ENCODE measurements around the gene KLK12.

DNA sequence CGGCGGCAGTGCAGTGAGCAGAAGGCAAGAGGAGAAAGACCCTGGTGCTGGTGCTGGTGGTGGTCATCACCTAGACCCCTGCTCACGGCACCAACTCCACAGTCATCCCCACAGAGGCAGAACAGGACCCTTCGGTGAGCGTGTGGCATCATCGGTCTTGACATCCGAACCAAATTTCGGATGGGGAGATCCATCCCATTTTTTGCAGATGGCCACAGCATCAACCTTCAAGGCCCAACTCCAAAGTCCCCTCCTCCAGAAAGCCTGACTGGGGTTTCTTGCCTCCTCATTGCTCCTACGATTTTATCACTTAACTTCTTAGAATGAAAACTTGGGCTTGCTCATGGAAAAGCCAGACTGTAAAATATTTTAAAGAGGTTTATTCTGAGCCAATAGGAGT is 8.7 kb upstream of the KLK12 start:
- TF ChIP-seq CHD2 (IDR thresholded peaks at IDR 0.05; ENCODE audit: low read depth, low read length) = no peak
- TF ChIP-seq, protein P1, sequence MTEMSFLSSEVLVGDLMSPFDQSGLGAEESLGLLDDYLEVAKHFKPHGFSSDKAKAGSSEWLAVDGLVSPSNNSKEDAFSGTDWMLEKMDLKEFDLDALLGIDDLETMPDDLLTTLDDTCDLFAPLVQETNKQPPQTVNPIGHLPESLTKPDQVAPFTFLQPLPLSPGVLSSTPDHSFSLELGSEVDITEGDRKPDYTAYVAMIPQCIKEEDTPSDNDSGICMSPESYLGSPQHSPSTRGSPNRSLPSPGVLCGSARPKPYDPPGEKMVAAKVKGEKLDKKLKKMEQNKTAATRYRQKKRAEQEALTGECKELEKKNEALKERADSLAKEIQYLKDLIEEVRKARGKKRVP (CRISPR knock-in tag; IDR thresholded peaks at IDR 0.05) = no peak
- no peak for TF ChIP-seq TARDBP (IDR thresholded peaks at IDR 0.05)
- no peak for TF ChIP-seq RAD21 (CRISPR knock-in tag; conservative IDR thresholded peaks at IDR 0.05 in 1 of 2, IDR thresholded peaks at IDR 0.05 in 1 of 2)
- no peak for TF ChIP-seq FOXA1 (IDR thresholded peaks at IDR 0.05; ENCODE audit: borderline replicate concordance)
- no peak for TF ChIP-seq ZFP30 (CRISPR knock-in tag; IDR thresholded peaks at IDR 0.05; ENCODE audit: borderline replicate concordance)
- TF ChIP-seq POLR2G (IDR thresholded peaks at IDR 0.05; ENCODE audit: low read depth, low read length) = no peak

All from K562 (cell line).